Osteocyte (in vitro differentiated cells): ENCODE results near the gene UBE3D. TPM values are rescaled to one million over a fixed set of nuclear protein-coding genes. Genes with fewer than 3 reads are reported as not detected.
"Not testable (repeated sequence)": the region's sequence is repeated elsewhere in the genome, so short reads cannot be mapped to it uniquely, and the experiment has no call there.

ENCODE experiments used
- DNase-seq: peaks from one replicate; pipeline ENCODE4 v3.0.0; 2021; ENCODE audit warnings: mixed read lengths; ENCODE audit not compliant: unreplicated experiment; ENCODE audit errors: extremely low spot score
- H3K27ac Mint-ChIP-seq: one replicate; pipeline ENCODE4 v1.8.0; 2021; ENCODE audit warnings: mild to moderate bottlenecking, mixed read lengths; ENCODE audit not compliant: unreplicated experiment
- H3K27me3 Mint-ChIP-seq: one replicate; pipeline ENCODE4 v1.8.0; 2021; ENCODE audit warnings: mixed read lengths; ENCODE audit not compliant: unreplicated experiment
- H3K36me3 Mint-ChIP-seq: one replicate; pipeline ENCODE4 v1.8.0; 2021; ENCODE audit warnings: mixed read lengths; ENCODE audit not compliant: unreplicated experiment
- H3K4me1 Mint-ChIP-seq: one replicate; pipeline ENCODE4 v1.8.0; 2021; ENCODE audit warnings: mixed read lengths; ENCODE audit not compliant: unreplicated experiment
- H3K4me3 Mint-ChIP-seq: one replicate; pipeline ENCODE4 v1.8.0; 2021; ENCODE audit warnings: mild to moderate bottlenecking, moderate library complexity, mixed read lengths; ENCODE audit not compliant: unreplicated experiment
- H3K9me3 Mint-ChIP-seq: one replicate; pipeline ENCODE4 v1.8.0; 2021; ENCODE audit warnings: mixed read lengths; ENCODE audit not compliant: unreplicated experiment
- CTCF ChIP-seq: fragments of 200-600 bp; sonication (generic); IDR thresholded peaks from 2 replicates; pipeline ENCODE4 v1.5.0; 2021; ENCODE audit warnings: antibody characterized with exemption, mild to moderate bottlenecking, moderate library complexity
- total RNA-seq: library from RNA; stranded (reverse); gene quantifications from 2 replicates; pipeline ENCODE4 v1.2.1, GENCODE V29; 2021

The UBE3D gene
- total RNA-seq, 1 donor from 2014 or later, result 4.8 TPM

GRCh38 chr6:83019741-83020140 lies 45.9 kb downstream of the UBE3D start:
- peaks cover 39% of the 10 kb centered on the region for H3K36me3 Mint-ChIP-seq
- no peaks in the 10 kb centered on the region for H3K4me1 Mint-ChIP-seq
- peaks cover 13% of the 10 kb centered on the region for H3K9me3 Mint-ChIP-seq
- no peaks in the 10 kb centered on the region for H3K27me3 Mint-ChIP-seq
- no peak overlapping the region for H3K27ac Mint-ChIP-seq
- no peak for TF ChIP-seq CTCF
- DNase-seq, result no peak
- no peak overlapping the region for H3K4me3 Mint-ChIP-seq

DNA sequence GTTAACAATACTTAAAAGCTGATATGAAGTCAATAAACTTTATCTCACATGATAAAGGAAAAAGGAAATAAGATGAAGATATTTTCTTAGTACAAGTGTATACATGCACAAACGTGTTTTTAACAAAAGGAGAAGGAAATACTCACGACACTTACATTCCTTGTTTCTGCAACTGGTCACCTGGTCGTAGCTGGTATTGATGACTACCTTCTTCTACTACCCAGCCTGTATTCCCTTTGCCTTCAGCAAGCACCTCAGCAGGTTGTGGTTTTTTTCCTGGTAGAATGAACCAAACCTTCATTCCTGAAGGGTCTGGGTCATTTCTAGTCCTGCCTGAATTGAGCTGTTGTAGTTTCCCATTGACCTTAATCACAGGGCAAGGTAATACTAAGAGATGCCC lies 54.5 kb downstream of the UBE3D start:
- H3K27ac Mint-ChIP-seq, H3K4me3 Mint-ChIP-seq, H3K27me3 Mint-ChIP-seq, DNase-seq: not testable (repeated sequence)
- Mint-ChIP-seq H3K36me3 (peaks cover 18% of the 10 kb centered on the region), H3K9me3 (peaks cover 21% of the 10 kb centered on the region), H3K4me1 (peaks cover 24% of the 10 kb centered on the region)

DNA sequence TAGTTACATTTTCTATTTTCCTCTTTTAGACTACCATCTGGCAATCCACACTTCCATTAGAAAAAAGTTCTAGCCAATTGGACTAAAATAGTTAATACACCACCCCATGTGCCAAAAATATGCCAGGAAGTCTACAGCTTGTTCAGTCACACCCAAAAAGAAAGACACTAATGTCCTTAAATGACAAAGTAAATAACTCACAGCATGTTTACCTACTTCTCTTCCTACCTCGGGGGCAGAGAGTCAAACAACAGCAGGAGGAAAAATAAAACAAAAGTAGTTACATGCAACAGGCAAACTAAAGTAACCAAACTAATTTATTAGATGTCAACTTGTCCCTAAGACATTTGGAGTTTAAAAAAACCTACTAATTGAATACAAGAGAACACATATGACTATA lies 57.0 kb downstream of the UBE3D start:
- peaks cover 12% of the 10 kb centered on the region for H3K9me3 Mint-ChIP-seq
- peaks cover 1% of the 10 kb centered on the region for H3K36me3 Mint-ChIP-seq
- peaks cover 25% of the 10 kb centered on the region for H3K4me1 Mint-ChIP-seq
- no peaks in the 10 kb centered on the region for H3K27me3 Mint-ChIP-seq
- no peak overlapping the region for H3K4me3 Mint-ChIP-seq
- H3K27ac Mint-ChIP-seq, result no peak overlapping the region
- TF ChIP-seq CTCF, result no peak
- DNase-seq, result no peak

DNA sequence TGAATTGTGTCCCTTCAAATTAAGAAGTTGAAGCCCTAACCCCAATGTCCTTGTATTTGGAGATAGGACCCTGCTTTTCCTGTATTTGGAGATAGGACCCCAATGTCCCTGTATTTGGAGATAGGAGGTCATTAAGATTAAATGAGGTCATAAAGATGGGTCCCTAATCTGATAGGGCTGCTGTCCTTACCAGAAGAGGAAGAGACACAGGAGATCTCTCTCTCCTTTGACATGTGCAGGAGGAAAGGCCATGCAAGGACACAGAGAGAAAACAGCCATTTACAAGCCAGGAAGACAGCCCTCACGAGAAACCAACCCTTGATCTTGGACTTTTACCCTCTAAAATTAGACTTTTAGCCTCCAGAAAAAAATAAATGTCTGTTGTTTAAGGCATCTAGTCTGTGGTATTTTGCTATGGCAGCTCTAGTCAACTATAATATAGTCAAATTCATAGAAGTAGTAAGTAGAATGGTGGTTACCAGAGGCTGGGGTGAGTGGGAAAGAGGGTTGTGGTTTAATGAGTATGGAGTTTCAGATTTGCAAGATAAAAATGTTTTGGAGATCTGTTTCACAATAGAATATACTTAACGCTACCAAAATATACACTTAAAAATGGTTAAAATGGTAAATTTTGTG lies 59.3 kb downstream of the UBE3D start:
- no peak for TF ChIP-seq CTCF
- H3K27me3 Mint-ChIP-seq, result no peaks in the 10 kb centered on the region
- peaks cover under 1% of the 10 kb centered on the region for H3K36me3 Mint-ChIP-seq
- H3K4me1 Mint-ChIP-seq, result peaks cover 25% of the 10 kb centered on the region
- no peak for DNase-seq
- no peak overlapping the region for H3K4me3 Mint-ChIP-seq
- peaks cover 11% of the 10 kb centered on the region for H3K9me3 Mint-ChIP-seq
- H3K27ac Mint-ChIP-seq, result no peak overlapping the region

- H3K9me3 Mint-ChIP-seq, result peaks cover 3% of the 10 kb centered on the region
- no peaks in the 10 kb centered on the region for H3K27me3 Mint-ChIP-seq
- no peak overlapping the region for H3K27ac Mint-ChIP-seq
- TF ChIP-seq CTCF, result no peak
- peaks cover 6% of the 10 kb centered on the region for H3K36me3 Mint-ChIP-seq
- no peak for DNase-seq
- no peak overlapping the region for H3K4me3 Mint-ChIP-seq
- no peaks in the 10 kb centered on the region for H3K4me1 Mint-ChIP-seq
Observed at GRCh38 chr6:82996156-82996555, 69.5 kb downstream of the UBE3D start.

- Mint-ChIP-seq H3K36me3 (peaks cover 9% of the 10 kb centered on the region), H3K9me3 (peaks cover 3% of the 10 kb centered on the region), H3K27me3 (no peaks in the 10 kb centered on the region), H3K4me1 (peaks cover 2% of the 10 kb centered on the region), H3K27ac (no peak overlapping the region), H3K4me3 (no peak overlapping the region)
- no peak for DNase-seq
- no peak for TF ChIP-seq CTCF
Observed at GRCh38 chr6:82995066-82995465, 70.6 kb downstream of the UBE3D start.
